BJ (cell line): ENCODE results near the gene ASIC3. TPM values are rescaled to one million over a fixed set of nuclear protein-coding genes. Genes with fewer than 3 reads are reported as not detected.

Experiments used
- CTCF ChIA-PET: fragments of 350-600 bp; formaldehyde crosslinking; extraction: SDS; loops from one replicate; lab custom pipeline; 2021; ENCODE audit warnings: antibody characterized with exemption, inconsistent platforms; lab: Yijun Ruan, JAX
- POLR2A ChIA-PET: fragments of 300-600 bp; sonication (Branson Sonifier 250); formaldehyde crosslinking; extraction: SDS; loops from one replicate; lab custom pipeline; 2021; ENCODE audit warnings: antibody characterized with exemption; lab: Charles Lee
- DNase-seq: peaks from one replicate; pipeline ENCODE4 v3.0.0-alpha.2; 2011; ENCODE audit warnings: low read depth
- H3K27me3 ChIP-seq: 2 replicates; pipeline ENCODE4 v1.6.0; 2011; ENCODE audit warnings: low read length; ENCODE audit not compliant: control insufficient read depth, insufficient read depth
- H3K36me3 ChIP-seq: 2 replicates; pipeline ENCODE4 v1.5.1; 2011; ENCODE audit warnings: low read length; ENCODE audit not compliant: control insufficient read depth, insufficient read depth
- H3K4me3 ChIP-seq: 2 replicates; pipeline ENCODE4 v1.5.1; 2011; ENCODE audit warnings: low read depth, mild to moderate bottlenecking, control low read depth, low read length
- CTCF ChIP-seq: IDR thresholded peaks from 2 replicates; pipeline ENCODE4 v1.5.1; 2011; ENCODE audit warnings: low read depth, mild to moderate bottlenecking, control low read depth, inconsistent platforms, low read length, moderate library complexity; ENCODE audit not compliant: insufficient read depth
- polyA plus RNA-seq: library from polyadenylated mRNA; depleted of rRNA; stranded (reverse); fragments of >200 nt; gene quantifications from 2 replicates; pipeline ENCODE4 v1.2.3, GENCODE V29; 2011

ASIC3 gene
- polyA plus RNA-seq, 1 experiment: 0.45 TPM

DNA sequence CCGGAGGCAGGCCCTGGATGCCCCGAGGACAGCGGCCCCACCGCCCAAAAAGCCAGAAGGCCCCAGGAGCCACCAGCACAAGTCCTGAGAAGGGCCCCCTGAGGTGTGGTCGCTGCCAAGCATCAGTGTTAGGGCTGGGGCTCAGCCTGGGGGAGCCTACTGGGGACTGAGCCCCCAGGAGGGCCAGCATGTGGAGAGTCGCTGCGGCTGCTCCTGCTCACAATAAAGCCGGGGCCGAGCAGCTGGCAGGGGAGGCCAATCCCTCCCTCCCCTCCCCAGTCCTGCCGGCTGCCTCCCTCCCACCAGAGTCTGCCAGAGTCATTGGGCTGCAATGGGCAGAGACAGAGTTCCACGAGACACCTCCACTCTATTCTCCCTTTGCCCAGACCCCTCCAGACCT is 3.1 kb upstream of the ASIC3 start:
- TF ChIP-seq CTCF: no peak
- no peak overlapping the region for H3K4me3 ChIP-seq
- H3K27me3 ChIP-seq: no peaks in the 10 kb centered on the region
- ChIA-PET POLR2A (no interaction called here), CTCF (interaction anchor here (1.3 kb wide), 1 partner anchor 26 kb away, joined by 3 read pairs; no protein-coding TSS in a partner anchor)
- DNase-seq: no peak
- peaks cover 5% of the 10 kb centered on the region for H3K36me3 ChIP-seq

DNA sequence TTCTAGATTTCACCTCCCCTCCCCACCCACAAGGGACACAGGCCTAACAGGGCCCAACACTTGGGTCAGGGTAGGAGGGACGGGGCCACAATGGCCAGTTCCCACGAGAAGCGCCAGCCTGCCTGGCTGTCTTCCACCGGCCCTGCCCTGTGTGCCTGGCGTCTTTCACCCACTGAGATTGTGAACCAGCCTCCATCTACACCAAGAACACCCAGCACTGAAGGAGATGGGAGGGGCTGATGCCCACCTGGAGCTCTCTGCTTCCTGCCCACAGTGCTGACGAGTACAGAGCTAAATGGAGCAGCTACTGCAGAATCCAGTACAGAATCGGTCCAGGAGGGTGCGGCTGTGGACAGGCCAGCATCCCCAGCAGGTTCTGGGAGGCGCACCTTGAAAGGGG is 2.4 kb upstream of the ASIC3 start:
- Histone ChIP-seq H3K4me3 (no peak overlapping the region), H3K36me3 (peaks cover 4% of the 10 kb centered on the region), H3K27me3 (peaks cover 3% of the 10 kb centered on the region)
- CTCF ChIA-PET: interaction anchor here (1.3 kb wide), 1 partner anchor 27 kb away, joined by 3 read pairs; no protein-coding TSS in a partner anchor
- POLR2A ChIA-PET: no interaction called here
- no peak for DNase-seq
- no peak for TF ChIP-seq CTCF

DNA sequence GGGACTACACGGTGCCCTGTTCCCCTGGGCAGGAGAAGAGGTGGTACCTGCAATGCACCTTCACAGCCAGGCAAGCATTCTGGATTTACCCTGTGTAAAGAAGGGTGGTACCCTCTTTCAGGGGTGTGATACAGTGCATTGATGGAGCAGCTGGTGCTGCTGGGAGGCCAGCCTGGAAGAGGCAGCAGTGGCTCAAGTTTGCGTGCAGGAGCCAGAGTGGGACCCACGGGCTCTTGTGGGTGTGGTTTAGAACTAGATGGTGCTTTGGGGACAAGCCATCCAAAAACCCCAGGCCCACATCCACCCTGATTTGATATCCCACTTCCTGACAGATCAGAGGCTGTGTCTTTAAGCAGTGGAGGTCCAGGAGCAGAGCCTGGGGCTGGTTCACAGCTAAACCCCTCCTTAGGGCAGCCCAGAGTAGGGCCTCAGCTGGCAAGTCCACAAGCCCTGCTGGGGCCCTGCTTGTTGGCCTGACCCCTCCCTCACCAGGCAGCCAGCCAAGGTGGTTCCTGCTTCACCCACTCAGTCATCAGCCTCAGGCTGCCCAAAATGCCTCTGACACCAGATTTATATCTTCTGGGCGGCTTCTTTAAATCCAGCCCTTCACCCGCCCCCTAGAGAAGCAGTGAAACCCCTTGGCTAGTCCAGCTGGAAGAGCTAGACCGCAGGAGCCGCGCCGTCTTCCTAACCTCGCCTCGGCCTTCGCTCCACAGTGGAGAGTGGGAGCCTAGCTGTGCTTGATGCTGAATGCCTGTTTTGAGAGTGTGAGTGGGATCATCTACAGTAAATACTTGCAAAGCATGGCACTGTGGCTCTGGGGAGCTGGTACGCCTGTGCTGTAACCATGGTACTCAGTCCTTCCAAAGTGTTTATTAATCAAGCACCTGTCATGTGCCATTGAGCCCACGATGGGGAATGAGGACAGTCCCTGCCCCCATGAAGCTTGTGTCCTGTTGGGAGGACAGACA is 1.4 kb upstream of the ASIC3 start:
- peaks cover 3% of the 10 kb centered on the region for H3K27me3 ChIP-seq
- ChIA-PET POLR2A (no interaction called here), CTCF (interaction anchor here (0.9 to 1.3 kb wide), 2 partner anchors 10 to 29 kb away, joined by 3 to 6 read pairs; no protein-coding TSS in a partner anchor)
- H3K36me3 ChIP-seq: peaks cover 4% of the 10 kb centered on the region
- DNase-seq: no peak
- no peak for TF ChIP-seq CTCF
- H3K4me3 ChIP-seq: no peak overlapping the region

GRCh38 chr7:151048911-151049463 is 656 bp downstream of the ASIC3 start:
- Histone ChIP-seq H3K4me3 (no peak overlapping the region), H3K27me3 (peaks cover 3% of the 10 kb centered on the region), H3K36me3 (peaks cover 2% of the 10 kb centered on the region)
- no peak for DNase-seq
- TF ChIP-seq CTCF: no peak
- CTCF ChIA-PET: no interaction called here
- POLR2A ChIA-PET: no interaction called here

GRCh38 chr7:151051108-151051507 is 2.8 kb downstream of the ASIC3 start:
- Histone ChIP-seq H3K27me3 (peaks cover 3% of the 10 kb centered on the region), H3K4me3 (no peak overlapping the region), H3K36me3 (no peaks in the 10 kb centered on the region; the same call in 1 of the 2 replicates)
- no peak for TF ChIP-seq CTCF
- ChIA-PET CTCF (interaction anchor here (0.8 to 1.0 kb wide), 2 partner anchors 23 to 33 kb away, joined by 3 to 5 read pairs; partner anchors contain the start of gene ABCB8), POLR2A (no interaction called here)
- no peak for DNase-seq
